Ascending aorta (tissue), 2 donors: ENCODE data around the gene STIMATE. TPM values are rescaled to one million over a fixed set of nuclear protein-coding genes. Genes with fewer than 3 reads are reported as not detected.
A peak's percentile ranks its signal among the peaks of the same experiment; 100 is the strongest.

Experiments
- DNase-seq, 2 donors: peaks; one replicate each; pipeline ENCODE4 v3.0.0-alpha.2; 2019; ENCODE audit warnings: low spot score in 2 of 2
- H3K27ac ChIP-seq, 2 donors: fragments of 200-600 bp; sonication (generic); one replicate each; pipeline ENCODE4 v1.5.1; 2016 to 2017; ENCODE audit warnings: mild to moderate bottlenecking in 1 of 2
- H3K27me3 ChIP-seq: fragments of 200-600 bp; sonication (generic); one replicate; pipeline ENCODE4 v1.5.1; 2017
- H3K36me3 ChIP-seq, 2 donors: fragments of 200-600 bp; sonication (generic); one replicate each; pipeline ENCODE4 v1.5.1; 2016
- H3K4me1 ChIP-seq, 2 donors: fragments of 200-600 bp; sonication (generic); one replicate each; pipeline ENCODE4 v1.5.1; 2016 to 2017; ENCODE audit warnings: mild to moderate bottlenecking in 1 of 2
- H3K4me3 ChIP-seq, 2 donors: fragments of 200-600 bp; sonication (generic); one replicate each; pipeline ENCODE4 v1.5.1; 2016 to 2017; ENCODE audit warnings: mild to moderate bottlenecking in 1 of 2
- H3K9me3 ChIP-seq, 2 donors: fragments of 200-600 bp; sonication (generic); one replicate each; pipeline ENCODE4 v1.5.1; 2016
- intact Hi-C: fragments of 100-400 bp; cut with DNase I; formaldehyde crosslinking; loops from one replicate; pipeline ENCODE4 v1.15.1; 2023
- total RNA-seq: library from RNA; depleted of rRNA; stranded (reverse); fragments of >200 nt; gene quantifications from one replicate; pipeline ENCODE4 v1.1.0, GENCODE V29; 2016
- TF ChIP-seq, protein P1 (sequence below), 3 experiments: fragments of 200-600 bp in 2 of 3; fragments of 450-650 bp in 1 of 3; sonication (generic) in 2 of 3; IDR thresholded peaks; one replicate each; pipeline ENCODE4 v1.5.1; 2016 to 2019; ENCODE audit warnings: antibody characterized with exemption in 3 of 3, mild to moderate bottlenecking in 1 of 3, moderate library complexity in 1 of 3

STIMATE gene
- total RNA-seq, 1 donor from 2014 or later = 18.9 TPM

DNA sequence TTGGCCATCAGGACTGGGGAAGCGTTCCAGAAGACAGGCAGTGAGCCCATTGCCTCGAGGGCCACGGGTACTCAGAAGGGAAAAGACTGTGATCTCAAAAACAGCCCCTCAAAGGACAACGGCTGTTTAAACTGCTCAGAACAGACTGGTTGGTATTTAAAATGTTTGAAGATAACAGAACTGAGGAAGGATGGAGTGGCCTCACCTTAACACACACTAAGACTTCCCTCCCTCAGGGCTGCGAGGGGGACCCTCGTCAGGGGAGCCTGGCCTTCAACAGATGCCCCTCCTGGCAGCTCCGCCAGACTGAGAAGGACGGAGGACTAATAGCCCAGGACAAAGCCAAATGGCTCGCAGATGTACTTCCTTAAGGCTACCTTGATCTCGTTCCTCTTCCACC, 2.6 kb downstream of the STIMATE start:
- H3K9me3 ChIP-seq = no peaks in the 10 kb centered on the region
- intact Hi-C loops = loop anchor here (5.0 to 10.0 kb wide), 2 partner anchors 153 to 360 kb away; partner anchors contain the start of genes NT5DC2, SFMBT1 and UQCC5
- peak overlapping the region; percentile 80 to 87 for H3K27ac ChIP-seq
- no peak for DNase-seq
- no peaks in the 10 kb centered on the region for H3K27me3 ChIP-seq
- no peaks in the 10 kb centered on the region for H3K36me3 ChIP-seq
- H3K4me3 ChIP-seq = peak overlapping the region in 1 of 2 donors; percentile 91
- TF ChIP-seq, protein P1, sequence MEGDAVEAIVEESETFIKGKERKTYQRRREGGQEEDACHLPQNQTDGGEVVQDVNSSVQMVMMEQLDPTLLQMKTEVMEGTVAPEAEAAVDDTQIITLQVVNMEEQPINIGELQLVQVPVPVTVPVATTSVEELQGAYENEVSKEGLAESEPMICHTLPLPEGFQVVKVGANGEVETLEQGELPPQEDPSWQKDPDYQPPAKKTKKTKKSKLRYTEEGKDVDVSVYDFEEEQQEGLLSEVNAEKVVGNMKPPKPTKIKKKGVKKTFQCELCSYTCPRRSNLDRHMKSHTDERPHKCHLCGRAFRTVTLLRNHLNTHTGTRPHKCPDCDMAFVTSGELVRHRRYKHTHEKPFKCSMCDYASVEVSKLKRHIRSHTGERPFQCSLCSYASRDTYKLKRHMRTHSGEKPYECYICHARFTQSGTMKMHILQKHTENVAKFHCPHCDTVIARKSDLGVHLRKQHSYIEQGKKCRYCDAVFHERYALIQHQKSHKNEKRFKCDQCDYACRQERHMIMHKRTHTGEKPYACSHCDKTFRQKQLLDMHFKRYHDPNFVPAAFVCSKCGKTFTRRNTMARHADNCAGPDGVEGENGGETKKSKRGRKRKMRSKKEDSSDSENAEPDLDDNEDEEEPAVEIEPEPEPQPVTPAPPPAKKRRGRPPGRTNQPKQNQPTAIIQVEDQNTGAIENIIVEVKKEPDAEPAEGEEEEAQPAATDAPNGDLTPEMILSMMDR (IDR thresholded peaks at IDR 0.05) = no peak
- H3K4me1 ChIP-seq = peaks cover 22 to 55% of the 10 kb centered on the region in 2 donors

DNA sequence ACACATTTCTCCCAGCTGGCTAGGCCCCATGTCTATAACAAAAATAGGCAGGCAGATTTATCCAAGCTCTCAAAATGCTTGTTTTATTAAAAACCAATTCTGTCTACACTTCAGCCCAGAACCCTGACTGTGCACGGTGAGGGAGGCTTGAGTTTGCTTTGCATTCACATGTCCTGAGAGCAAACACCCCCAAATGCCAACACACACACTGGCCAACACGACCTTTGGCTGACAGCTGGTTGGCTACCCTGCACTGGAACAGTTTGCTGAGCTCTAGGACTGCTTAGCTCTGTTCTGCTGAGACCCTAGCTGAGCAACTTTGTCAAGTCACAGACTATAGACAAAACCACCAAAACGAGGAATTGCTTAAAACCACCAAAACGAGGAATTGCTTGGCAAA, 3.6 kb downstream of the STIMATE start:
- TF ChIP-seq, protein P1 (IDR thresholded peaks at IDR 0.05) = no peak
- Histone ChIP-seq H3K4me3 (peak overlapping the region in 1 of 2 donors; percentile 46), H3K36me3 (no peaks in the 10 kb centered on the region), H3K4me1 (peaks cover 22 to 60% of the 10 kb centered on the region in 2 donors), H3K9me3 (no peaks in the 10 kb centered on the region), H3K27me3 (no peaks in the 10 kb centered on the region), H3K27ac (peak overlapping the region; percentile 80 to 87)
- intact Hi-C loops = loop anchor here (10.0 kb wide), 1 partner anchor 359 kb away; the partner anchor contains the start of genes NT5DC2 and UQCC5
- no peak for DNase-seq

DNA sequence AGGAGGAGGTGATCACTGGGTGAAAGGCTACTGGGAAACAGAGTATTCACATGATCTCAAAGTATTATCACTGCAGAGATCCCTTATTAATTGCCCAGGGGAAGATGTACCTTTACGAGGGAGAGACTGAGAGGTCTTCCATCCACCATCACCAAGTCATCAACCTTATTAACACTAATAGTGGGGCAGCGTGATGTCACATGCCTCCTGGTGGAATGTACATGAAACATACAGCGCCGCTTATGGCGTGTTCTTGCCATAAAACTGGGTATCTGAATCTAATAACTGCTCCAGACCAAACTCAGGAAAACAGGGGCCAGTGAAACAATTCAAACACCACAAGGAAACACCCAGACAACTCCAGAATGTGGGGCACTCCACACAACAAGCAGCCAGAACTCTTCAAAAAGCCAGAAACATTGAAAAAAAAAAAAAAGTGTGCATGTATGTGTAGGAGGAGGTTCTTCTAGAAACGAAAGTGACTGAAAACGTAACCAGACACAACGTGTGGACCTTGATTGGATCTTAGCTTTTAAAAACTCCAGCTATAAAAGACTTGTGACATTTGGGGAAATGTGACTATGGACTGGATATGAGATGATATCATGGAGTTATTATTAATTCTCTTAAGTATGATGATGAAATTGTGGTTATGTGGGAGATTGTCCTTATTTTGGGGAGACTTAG, 4.6 kb downstream of the STIMATE start:
- intact Hi-C loops = loop anchor here (10.0 kb wide), 1 partner anchor 358 kb away; the partner anchor contains the start of genes NT5DC2 and UQCC5
- H3K4me3 ChIP-seq = peak overlapping the region; percentile 7 to 46
- TF ChIP-seq, protein P1 (IDR thresholded peaks at IDR 0.05) = peak in 1 of 3 experiments; percentile 14

DNA sequence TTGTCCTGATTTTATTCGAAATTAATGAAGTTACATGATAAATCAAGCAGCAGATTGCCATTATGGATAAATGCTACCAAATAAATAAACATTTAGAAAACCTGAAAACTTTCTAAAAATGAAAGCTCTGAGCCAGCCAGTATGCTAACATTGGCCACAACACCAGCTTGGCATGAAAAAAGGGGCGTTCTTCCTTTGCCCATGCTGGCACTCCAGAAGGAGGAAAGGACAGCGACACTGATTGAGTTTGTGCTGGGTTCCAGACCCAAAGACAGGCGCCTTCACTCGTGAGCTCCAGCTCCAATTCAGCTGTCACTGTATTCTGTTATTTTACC, 5.1 kb downstream of the STIMATE start:
- H3K27ac ChIP-seq = peak overlapping the region; percentile 80 to 87
- peaks cover 22 to 55% of the 10 kb centered on the region in 2 donors for H3K4me1 ChIP-seq
- H3K9me3 ChIP-seq = no peaks in the 10 kb centered on the region
- H3K36me3 ChIP-seq = no peaks in the 10 kb centered on the region
- TF ChIP-seq, protein P1 (IDR thresholded peaks at IDR 0.05) = no peak
- intact Hi-C loops = loop anchor here (10.0 kb wide), 1 partner anchor 357 kb away; the partner anchor contains the start of genes NT5DC2 and UQCC5
- H3K27me3 ChIP-seq = no peaks in the 10 kb centered on the region
- peak overlapping the region; percentile 7 to 46 for H3K4me3 ChIP-seq
- DNase-seq = no peak

More for the DNA sequence above, 4.6 kb downstream of the STIMATE start:
- Histone ChIP-seq H3K4me1 (peaks cover 22 to 56% of the 10 kb centered on the region in 2 donors), H3K27me3 (no peaks in the 10 kb centered on the region), H3K36me3 (no peaks in the 10 kb centered on the region), H3K9me3 (no peaks in the 10 kb centered on the region), H3K27ac (peak overlapping the region; percentile 80 to 87)
- DNase-seq = no peak

DNA sequence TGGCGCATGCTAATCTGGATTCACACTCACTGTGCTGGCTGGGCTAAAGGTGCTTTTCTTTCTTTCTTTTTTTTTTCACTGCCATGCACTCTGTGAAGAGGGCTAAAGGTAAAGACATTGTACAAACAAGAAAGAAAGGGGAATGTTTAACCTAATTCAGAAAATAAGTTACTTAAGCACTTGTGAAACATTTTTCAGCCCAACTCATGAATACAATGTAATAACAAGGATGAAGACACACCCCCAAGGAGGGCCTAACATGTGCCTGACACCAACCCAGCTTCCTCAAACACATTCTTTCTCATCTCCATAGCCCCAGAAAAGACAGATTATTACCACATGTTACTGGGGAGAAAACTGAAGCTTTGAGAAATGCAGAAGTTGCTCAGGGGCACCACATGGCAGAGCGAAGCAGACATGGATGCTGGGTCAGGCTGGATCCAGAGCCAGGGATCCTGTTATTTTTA, 5.7 kb downstream of the STIMATE start:
- peak overlapping the region in 1 of 2 donors; percentile 46 for H3K4me3 ChIP-seq
- no peaks in the 10 kb centered on the region for H3K9me3 ChIP-seq
- TF ChIP-seq, protein P1 (IDR thresholded peaks at IDR 0.05) = no peak
- H3K4me1 ChIP-seq = peaks cover 22 to 57% of the 10 kb centered on the region in 2 donors
- intact Hi-C loops = loop anchor here (10.0 kb wide), 1 partner anchor 357 kb away; the partner anchor contains the start of genes NT5DC2 and UQCC5
- DNase-seq = no peak
- H3K36me3 ChIP-seq = no peaks in the 10 kb centered on the region
- no peaks in the 10 kb centered on the region for H3K27me3 ChIP-seq
- H3K27ac ChIP-seq = peak overlapping the region; percentile 80 to 87
